ENCODE data around the gene TMEM107.

TMEM107 gene

DNA sequence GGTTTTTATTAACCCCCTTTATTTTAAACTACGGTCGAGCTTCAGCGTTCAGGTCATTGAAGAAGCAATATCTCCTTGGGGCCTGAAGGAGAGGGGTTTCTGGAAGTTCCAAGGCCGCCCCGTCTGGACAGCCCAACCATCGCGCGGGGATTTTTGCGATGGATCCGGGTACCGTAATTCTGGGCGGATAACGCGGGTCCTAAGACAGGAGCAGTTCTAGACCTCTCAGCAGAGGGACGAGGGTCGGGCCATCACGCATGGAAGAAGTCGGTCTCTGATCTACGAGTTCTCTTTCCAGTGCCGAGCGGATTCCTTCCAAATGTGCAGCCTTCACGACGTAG is 10.2 kb upstream of the TMEM107 start (continued):
- TF ChIP-seq, protein P1, sequence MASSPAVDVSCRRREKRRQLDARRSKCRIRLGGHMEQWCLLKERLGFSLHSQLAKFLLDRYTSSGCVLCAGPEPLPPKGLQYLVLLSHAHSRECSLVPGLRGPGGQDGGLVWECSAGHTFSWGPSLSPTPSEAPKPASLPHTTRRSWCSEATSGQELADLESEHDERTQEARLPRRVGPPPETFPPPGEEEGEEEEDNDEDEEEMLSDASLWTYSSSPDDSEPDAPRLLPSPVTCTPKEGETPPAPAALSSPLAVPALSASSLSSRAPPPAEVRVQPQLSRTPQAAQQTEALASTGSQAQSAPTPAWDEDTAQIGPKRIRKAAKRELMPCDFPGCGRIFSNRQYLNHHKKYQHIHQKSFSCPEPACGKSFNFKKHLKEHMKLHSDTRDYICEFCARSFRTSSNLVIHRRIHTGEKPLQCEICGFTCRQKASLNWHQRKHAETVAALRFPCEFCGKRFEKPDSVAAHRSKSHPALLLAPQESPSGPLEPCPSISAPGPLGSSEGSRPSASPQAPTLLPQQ (tag by site-specific recombination; IDR thresholded peaks at IDR 0.05): no peak
- no peak for TF ChIP-seq KLF16 (tag by site-specific recombination; IDR thresholded peaks at IDR 0.05)
- no peak for TF ChIP-seq KLF9 (tag by site-specific recombination; IDR thresholded peaks at IDR 0.05; ENCODE audit: low read depth)

DNA sequence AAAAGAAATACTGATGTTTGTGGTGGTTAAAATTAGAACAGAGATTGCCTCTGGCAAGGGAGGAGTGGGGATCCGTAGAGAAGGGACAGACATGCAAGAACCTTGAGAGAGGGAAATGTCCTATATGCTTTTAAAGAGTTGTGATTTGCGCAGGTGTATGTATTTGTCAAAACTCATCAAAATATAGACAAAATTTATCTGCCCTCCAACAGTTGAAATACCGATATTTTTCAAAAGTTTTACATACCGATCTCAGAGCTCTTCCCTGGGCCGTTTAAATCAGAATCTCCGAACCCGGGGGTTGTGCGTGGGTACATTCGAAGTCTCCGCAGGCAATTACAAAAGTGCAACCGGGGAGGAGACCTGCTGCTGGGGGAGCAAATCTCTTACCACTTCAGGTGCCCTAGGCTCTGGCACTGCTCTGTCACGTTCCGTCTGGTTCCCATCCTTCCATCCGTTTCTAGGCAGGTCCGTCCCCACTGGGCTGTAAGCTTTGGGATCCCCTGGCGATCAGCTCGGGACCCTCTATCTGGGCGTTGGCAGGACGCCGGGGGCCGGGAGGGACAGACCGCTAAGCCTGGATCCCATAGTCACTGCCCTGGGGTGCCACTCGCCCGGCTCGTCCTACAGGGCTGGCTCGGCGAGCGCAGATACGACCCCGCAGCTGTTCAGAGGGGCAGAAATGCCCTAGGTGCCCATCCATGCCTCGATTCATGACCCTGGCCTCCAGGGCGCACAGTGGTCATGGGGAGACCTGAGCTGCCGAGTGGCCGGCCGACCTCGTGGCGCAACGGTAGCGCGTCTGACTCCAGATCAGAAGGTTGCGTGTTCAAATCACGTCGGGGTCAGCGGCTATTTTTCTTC is 9.6 kb upstream of the TMEM107 start:
- Histone ChIP-seq H3K9me3 (ENCODE audit: control insufficient read depth, insufficient read depth, low read depth, low read length) (no peaks in the 10 kb centered on the region), H3K4me3 (ENCODE audit: low read depth, low read length) (peak overlapping the region; percentile 86), H3K4me1 (ENCODE audit: control insufficient read depth, insufficient read depth, low read length) (peaks cover 13% of the 10 kb centered on the region), H3K27ac (ENCODE audit: extremely low read depth, low read depth, low read length) (peak overlapping the region; percentile 79), H3K36me3 (ENCODE audit: control insufficient read depth in 2 of 2, insufficient read depth in 1 of 2, low read length in 2 of 2) (no peaks in the 10 kb centered on the region)
- CTCF ChIA-PET: interaction anchor here (0.6 to 1.5 kb wide), 13 partner anchors 24 to 557 kb away, joined by 3 to 7 read pairs (median 3); no protein-coding TSS in a partner anchor
- POLR2A ChIA-PET: interaction anchor here (0.7 to 13.9 kb wide), 12 partner anchors 9 to 116 kb away, joined by 3 to 394 read pairs (median 10); partner anchors contain the start of genes AURKB, CTC1, PFAS and TMEM107
- TF ChIP-seq, protein P2, sequence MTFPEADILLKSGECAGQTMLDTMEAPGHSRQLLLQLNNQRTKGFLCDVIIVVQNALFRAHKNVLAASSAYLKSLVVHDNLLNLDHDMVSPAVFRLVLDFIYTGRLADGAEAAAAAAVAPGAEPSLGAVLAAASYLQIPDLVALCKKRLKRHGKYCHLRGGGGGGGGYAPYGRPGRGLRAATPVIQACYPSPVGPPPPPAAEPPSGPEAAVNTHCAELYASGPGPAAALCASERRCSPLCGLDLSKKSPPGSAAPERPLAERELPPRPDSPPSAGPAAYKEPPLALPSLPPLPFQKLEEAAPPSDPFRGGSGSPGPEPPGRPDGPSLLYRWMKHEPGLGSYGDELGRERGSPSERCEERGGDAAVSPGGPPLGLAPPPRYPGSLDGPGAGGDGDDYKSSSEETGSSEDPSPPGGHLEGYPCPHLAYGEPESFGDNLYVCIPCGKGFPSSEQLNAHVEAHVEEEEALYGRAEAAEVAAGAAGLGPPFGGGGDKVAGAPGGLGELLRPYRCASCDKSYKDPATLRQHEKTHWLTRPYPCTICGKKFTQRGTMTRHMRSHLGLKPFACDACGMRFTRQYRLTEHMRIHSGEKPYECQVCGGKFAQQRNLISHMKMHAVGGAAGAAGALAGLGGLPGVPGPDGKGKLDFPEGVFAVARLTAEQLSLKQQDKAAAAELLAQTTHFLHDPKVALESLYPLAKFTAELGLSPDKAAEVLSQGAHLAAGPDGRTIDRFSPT (tag by site-specific recombination; IDR thresholded peaks at IDR 0.05): peak; percentile 99
- TF ChIP-seq ZNF146 (tag by site-specific recombination; IDR thresholded peaks at IDR 0.05) (no peak), ZNF211 (tag by site-specific recombination; IDR thresholded peaks at IDR 0.05; ENCODE audit: low read depth) (no peak), ZNF600 (tag by site-specific recombination; IDR thresholded peaks at IDR 0.05) (peak; percentile 87; the same call in 1 of the 2 replicates), ZFP37 (tag by site-specific recombination; IDR thresholded peaks at IDR 0.05) (peak; percentile 16; the same call in 1 of the 2 replicates), ZNF626 (tag by site-specific recombination; IDR thresholded peaks at IDR 0.05) (no peak), KLF7 (tag by site-specific recombination; IDR thresholded peaks at IDR 0.05; ENCODE audit: borderline replicate concordance) (peak; percentile 32; the same call in 1 of the 2 replicates), ZNF24 (tag by site-specific recombination; IDR thresholded peaks at IDR 0.05) (0 out of 2 replicates have a peak, but pooled peaks have one; percentile 17), ZNF157 (tag by site-specific recombination; IDR thresholded peaks at IDR 0.05) (no peak), OSR2 (tag by site-specific recombination; IDR thresholded peaks at IDR 0.05) (peak; percentile 64), ZFP69B (tag by site-specific recombination; IDR thresholded peaks at IDR 0.05) (peak; percentile 54; the same call in 1 of the 2 replicates), ZXDB (tag by site-specific recombination; IDR thresholded peaks at IDR 0.05) (peak; percentile 15; the same call in 1 of the 2 replicates)
- TF ChIP-seq, protein P3, sequence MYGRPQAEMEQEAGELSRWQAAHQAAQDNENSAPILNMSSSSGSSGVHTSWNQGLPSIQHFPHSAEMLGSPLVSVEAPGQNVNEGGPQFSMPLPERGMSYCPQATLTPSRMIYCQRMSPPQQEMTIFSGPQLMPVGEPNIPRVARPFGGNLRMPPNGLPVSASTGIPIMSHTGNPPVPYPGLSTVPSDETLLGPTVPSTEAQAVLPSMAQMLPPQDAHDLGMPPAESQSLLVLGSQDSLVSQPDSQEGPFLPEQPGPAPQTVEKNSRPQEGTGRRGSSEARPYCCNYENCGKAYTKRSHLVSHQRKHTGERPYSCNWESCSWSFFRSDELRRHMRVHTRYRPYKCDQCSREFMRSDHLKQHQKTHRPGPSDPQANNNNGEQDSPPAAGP (tag by site-specific recombination; IDR thresholded peaks at IDR 0.05): peak; percentile 80; the same call in 1 of the 2 replicates
- TF ChIP-seq, protein P4, sequence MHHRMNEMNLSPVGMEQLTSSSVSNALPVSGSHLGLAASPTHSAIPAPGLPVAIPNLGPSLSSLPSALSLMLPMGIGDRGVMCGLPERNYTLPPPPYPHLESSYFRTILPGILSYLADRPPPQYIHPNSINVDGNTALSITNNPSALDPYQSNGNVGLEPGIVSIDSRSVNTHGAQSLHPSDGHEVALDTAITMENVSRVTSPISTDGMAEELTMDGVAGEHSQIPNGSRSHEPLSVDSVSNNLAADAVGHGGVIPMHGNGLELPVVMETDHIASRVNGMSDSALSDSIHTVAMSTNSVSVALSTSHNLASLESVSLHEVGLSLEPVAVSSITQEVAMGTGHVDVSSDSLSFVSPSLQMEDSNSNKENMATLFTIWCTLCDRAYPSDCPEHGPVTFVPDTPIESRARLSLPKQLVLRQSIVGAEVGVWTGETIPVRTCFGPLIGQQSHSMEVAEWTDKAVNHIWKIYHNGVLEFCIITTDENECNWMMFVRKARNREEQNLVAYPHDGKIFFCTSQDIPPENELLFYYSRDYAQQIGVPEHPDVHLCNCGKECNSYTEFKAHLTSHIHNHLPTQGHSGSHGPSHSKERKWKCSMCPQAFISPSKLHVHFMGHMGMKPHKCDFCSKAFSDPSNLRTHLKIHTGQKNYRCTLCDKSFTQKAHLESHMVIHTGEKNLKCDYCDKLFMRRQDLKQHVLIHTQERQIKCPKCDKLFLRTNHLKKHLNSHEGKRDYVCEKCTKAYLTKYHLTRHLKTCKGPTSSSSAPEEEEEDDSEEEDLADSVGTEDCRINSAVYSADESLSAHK (tag by site-specific recombination; IDR thresholded peaks at IDR 0.05): peak; percentile 57; the same call in 1 of the 2 replicates
- TF ChIP-seq, protein P5, sequence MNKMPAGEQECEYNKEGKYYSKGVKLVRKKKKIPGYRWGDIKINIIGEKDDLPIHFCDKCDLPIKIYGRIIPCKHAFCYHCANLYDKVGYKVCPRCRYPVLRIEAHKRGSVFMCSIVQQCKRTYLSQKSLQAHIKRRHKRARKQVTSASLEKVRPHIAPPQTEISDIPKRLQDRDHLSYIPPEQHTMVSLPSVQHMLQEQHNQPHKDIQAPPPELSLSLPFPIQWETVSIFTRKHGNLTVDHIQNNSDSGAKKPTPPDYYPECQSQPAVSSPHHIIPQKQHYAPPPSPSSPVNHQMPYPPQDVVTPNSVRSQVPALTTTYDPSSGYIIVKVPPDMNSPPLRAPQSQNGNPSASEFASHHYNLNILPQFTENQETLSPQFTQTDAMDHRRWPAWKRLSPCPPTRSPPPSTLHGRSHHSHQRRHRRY (tag by site-specific recombination; IDR thresholded peaks at IDR 0.05): no peak
- TF ChIP-seq, protein P6, sequence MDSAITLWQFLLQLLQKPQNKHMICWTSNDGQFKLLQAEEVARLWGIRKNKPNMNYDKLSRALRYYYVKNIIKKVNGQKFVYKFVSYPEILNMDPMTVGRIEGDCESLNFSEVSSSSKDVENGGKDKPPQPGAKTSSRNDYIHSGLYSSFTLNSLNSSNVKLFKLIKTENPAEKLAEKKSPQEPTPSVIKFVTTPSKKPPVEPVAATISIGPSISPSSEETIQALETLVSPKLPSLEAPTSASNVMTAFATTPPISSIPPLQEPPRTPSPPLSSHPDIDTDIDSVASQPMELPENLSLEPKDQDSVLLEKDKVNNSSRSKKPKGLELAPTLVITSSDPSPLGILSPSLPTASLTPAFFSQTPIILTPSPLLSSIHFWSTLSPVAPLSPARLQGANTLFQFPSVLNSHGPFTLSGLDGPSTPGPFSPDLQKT (IDR thresholded peaks at IDR 0.05; ENCODE audit: borderline replicate concordance, low read depth, low read length): no peak
- TF ChIP-seq, protein P7, sequence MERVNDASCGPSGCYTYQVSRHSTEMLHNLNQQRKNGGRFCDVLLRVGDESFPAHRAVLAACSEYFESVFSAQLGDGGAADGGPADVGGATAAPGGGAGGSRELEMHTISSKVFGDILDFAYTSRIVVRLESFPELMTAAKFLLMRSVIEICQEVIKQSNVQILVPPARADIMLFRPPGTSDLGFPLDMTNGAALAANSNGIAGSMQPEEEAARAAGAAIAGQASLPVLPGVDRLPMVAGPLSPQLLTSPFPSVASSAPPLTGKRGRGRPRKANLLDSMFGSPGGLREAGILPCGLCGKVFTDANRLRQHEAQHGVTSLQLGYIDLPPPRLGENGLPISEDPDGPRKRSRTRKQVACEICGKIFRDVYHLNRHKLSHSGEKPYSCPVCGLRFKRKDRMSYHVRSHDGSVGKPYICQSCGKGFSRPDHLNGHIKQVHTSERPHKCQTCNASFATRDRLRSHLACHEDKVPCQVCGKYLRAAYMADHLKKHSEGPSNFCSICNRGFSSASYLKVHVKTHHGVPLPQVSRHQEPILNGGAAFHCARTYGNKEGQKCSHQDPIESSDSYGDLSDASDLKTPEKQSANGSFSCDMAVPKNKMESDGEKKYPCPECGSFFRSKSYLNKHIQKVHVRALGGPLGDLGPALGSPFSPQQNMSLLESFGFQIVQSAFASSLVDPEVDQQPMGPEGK (tag by site-specific recombination; IDR thresholded peaks at IDR 0.05): peak; percentile 78
- TF ChIP-seq, protein P8, sequence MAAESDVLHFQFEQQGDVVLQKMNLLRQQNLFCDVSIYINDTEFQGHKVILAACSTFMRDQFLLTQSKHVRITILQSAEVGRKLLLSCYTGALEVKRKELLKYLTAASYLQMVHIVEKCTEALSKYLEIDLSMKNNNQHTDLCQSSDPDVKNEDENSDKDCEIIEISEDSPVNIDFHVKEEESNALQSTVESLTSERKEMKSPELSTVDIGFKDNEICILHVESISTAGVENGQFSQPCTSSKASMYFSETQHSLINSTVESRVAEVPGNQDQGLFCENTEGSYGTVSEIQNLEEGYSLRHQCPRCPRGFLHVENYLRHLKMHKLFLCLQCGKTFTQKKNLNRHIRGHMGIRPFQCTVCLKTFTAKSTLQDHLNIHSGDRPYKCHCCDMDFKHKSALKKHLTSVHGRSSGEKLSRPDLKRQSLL (tag by site-specific recombination; IDR thresholded peaks at IDR 0.05): peak; percentile 51; the same call in 1 of the 2 replicates
